Endodermal cell (in vitro differentiated cells): ENCODE results near the gene SLC30A1. TPM values are rescaled to one million over a fixed set of nuclear protein-coding genes. Genes with fewer than 3 reads are reported as not detected.

Source experiments
- DNase-seq: peaks from one replicate; pipeline ENCODE4 v3.0.0-alpha.2; 2017
- H3K27ac ChIP-seq: 2 replicates; pipeline ENCODE4 v1.5.1; 2013; ENCODE audit warnings: mild to moderate bottlenecking, low read depth, low read length, moderate library complexity
- H3K27me3 ChIP-seq: 2 replicates; pipeline ENCODE4 v1.6.1; 2013; ENCODE audit warnings: mild to moderate bottlenecking, low read length, moderate library complexity; ENCODE audit not compliant: insufficient read depth, control insufficient read depth, poor library complexity, severe bottlenecking
- H3K36me3 ChIP-seq: 2 replicates; pipeline ENCODE4 v1.7.0; 2013; ENCODE audit warnings: mild to moderate bottlenecking, low read length, moderate library complexity; ENCODE audit not compliant: control insufficient read depth, insufficient read depth
- H3K4me1 ChIP-seq: one replicate; pipeline ENCODE4 v1.7.0; 2013; ENCODE audit warnings: low read length; ENCODE audit not compliant: control insufficient read depth, insufficient read depth
- H3K4me3 ChIP-seq: 2 replicates; pipeline ENCODE4 v1.5.1; 2013; ENCODE audit warnings: mild to moderate bottlenecking, low read length, moderate library complexity
- H3K9ac ChIP-seq: 2 replicates; pipeline ENCODE4 v1.6.1; 2013; ENCODE audit warnings: mild to moderate bottlenecking, low read length, moderate library complexity; ENCODE audit not compliant: poor library complexity, severe bottlenecking; ENCODE audit errors: extremely low read depth
- H3K9me3 ChIP-seq: 2 replicates; pipeline ENCODE4 v1.6.1; 2013; ENCODE audit warnings: mild to moderate bottlenecking, low read length, moderate library complexity; ENCODE audit not compliant: control insufficient read depth
- H3K27ac Mint-ChIP-seq: 2 replicates; pipeline ENCODE4 v1.8.0; 2020; ENCODE audit warnings: mixed read lengths
- H3K27me3 Mint-ChIP-seq: 2 replicates; pipeline ENCODE4 v1.8.0; 2021; ENCODE audit warnings: mild to moderate bottlenecking, mixed read lengths; ENCODE audit not compliant: insufficient read depth
- H3K36me3 Mint-ChIP-seq: 2 replicates; pipeline ENCODE4 v1.8.0; 2020; ENCODE audit warnings: low read depth, mixed read lengths
- H3K4me1 Mint-ChIP-seq: 2 replicates; pipeline ENCODE4 v1.8.0; 2020; ENCODE audit warnings: mixed read lengths
- H3K4me3 Mint-ChIP-seq: 2 replicates; pipeline ENCODE4 v1.8.0; 2020; ENCODE audit warnings: mild to moderate bottlenecking, moderate library complexity, mixed read lengths
- H3K9me3 Mint-ChIP-seq: 2 replicates; pipeline ENCODE4 v1.8.0; 2020; ENCODE audit warnings: mild to moderate bottlenecking, mixed read lengths
- WGBS, 2 experiments: methylation state at CpG; one replicate each; pipeline versions ENCODE4 v1.1.5 to v1.1.7; 2013; ENCODE audit warnings: missing lambda C conversion rate in 2 of 2, mixed read lengths in 1 of 2; ENCODE audit not compliant: insufficient coverage in 1 of 2, insufficient read length in 1 of 2; 5-methylcytosine and 5-hydroxymethylcytosine counted together
- total RNA-seq, 2 donors: library from RNA; stranded (reverse); fragmentation: NEBNext Ultra II Directional in 1 of 2; extraction: Animal tissue kit (Norgen Biotek cat#: 25700) in 1 of 2; gene quantifications; 2 replicates in 1 of 2; 3 replicates in 1 of 2; pipeline ENCODE4 v1.2.1, GENCODE V29; 2021
- TF ChIP-seq, protein P1 (sequence below): fragments of 200-600 bp; sonication (generic); conservative IDR thresholded peaks from 2 replicates; pipeline ENCODE4 v1.5.0; 2021; ENCODE audit warnings: antibody characterized with exemption, mild to moderate bottlenecking

SLC30A1 gene
- total RNA-seq, 2 donors from 2014 or later = 9.0 to 14.0 TPM

DNA sequence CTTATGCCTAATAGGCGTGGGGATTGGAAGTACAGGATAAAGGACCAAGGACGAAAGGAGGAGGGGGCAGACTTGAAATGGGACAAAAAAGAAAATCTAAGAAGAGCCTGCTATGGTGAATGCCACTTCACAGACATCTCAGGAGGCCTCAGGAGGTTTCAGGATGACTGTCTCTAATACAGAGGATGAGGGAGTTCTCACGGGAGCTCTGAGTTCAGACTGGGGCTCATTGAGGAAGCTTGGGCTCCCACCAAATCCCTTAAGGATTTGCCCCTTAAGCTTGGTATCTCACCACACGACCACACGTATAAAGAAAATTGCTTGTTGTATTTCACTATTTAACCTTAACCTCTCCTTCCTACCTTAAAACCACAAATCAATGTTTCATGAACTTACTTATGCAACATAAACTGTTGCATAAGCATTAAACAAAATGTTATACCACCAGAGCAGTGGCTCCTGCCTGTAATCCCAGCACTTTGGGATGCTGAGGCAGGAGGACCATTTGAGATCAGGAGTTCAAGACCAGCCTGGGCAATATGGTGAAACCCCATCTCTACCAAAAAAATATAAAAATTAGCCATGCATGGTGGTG is 12.4 kb downstream of the SLC30A1 start:
- WGBS, 2 experiments = 91 to 94% methylated on average over 2 to 5 of the region's 5 CpGs
- no peaks in the 10 kb centered on the region for H3K36me3 ChIP-seq
- no peak overlapping the region for H3K4me3 ChIP-seq
- no peaks in the 10 kb centered on the region for H3K27me3 ChIP-seq
- H3K9me3 ChIP-seq = no peaks in the 10 kb centered on the region
- Mint-ChIP-seq H3K4me1 (no peaks in the 10 kb centered on the region), H3K27ac (no peak overlapping the region), H3K9me3 (no peaks in the 10 kb centered on the region), H3K4me3 (no peak overlapping the region), H3K27me3 (peaks cover 2% of the 10 kb centered on the region), H3K36me3 (no peaks in the 10 kb centered on the region)
- no peaks in the 10 kb centered on the region for H3K4me1 ChIP-seq
- no peak for DNase-seq
- TF ChIP-seq, protein P1, sequence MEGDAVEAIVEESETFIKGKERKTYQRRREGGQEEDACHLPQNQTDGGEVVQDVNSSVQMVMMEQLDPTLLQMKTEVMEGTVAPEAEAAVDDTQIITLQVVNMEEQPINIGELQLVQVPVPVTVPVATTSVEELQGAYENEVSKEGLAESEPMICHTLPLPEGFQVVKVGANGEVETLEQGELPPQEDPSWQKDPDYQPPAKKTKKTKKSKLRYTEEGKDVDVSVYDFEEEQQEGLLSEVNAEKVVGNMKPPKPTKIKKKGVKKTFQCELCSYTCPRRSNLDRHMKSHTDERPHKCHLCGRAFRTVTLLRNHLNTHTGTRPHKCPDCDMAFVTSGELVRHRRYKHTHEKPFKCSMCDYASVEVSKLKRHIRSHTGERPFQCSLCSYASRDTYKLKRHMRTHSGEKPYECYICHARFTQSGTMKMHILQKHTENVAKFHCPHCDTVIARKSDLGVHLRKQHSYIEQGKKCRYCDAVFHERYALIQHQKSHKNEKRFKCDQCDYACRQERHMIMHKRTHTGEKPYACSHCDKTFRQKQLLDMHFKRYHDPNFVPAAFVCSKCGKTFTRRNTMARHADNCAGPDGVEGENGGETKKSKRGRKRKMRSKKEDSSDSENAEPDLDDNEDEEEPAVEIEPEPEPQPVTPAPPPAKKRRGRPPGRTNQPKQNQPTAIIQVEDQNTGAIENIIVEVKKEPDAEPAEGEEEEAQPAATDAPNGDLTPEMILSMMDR = no peak
- no peak overlapping the region for H3K9ac ChIP-seq
- no peak overlapping the region for H3K27ac ChIP-seq

DNA sequence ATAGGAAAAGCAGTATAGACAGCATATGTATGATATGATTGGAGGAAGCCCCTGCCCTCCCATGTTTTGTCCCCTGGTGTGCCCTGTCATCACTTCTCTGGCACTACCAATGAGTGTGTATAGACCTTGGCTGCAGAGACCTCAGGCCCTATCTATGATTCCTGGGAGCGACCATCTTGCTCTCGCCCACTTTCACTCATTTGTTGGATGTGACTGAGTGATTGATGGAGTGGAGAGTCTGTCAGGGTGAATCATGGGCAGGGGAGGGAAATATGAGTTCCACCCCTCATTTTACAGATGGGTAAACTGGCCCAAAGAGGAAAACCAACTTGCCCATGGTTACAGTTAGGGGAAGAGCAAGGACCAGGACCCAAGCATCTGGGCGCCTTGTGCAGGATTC is 14.9 kb downstream of the SLC30A1 start:
- TF ChIP-seq, protein P1 = no peak
- Mint-ChIP-seq H3K36me3 (no peaks in the 10 kb centered on the region), H3K4me1 (no peaks in the 10 kb centered on the region), H3K27ac (no peak overlapping the region), H3K27me3 (peaks cover 2% of the 10 kb centered on the region), H3K4me3 (no peak overlapping the region), H3K9me3 (no peaks in the 10 kb centered on the region)
- H3K27ac ChIP-seq = no peak overlapping the region
- no peaks in the 10 kb centered on the region for H3K4me1 ChIP-seq
- H3K9me3 ChIP-seq = no peaks in the 10 kb centered on the region
- H3K27me3 ChIP-seq = no peaks in the 10 kb centered on the region
- WGBS, 2 experiments = 89 to 93% methylated on average over 1 to 3 of the region's 3 CpGs
- no peak for DNase-seq
- no peaks in the 10 kb centered on the region for H3K36me3 ChIP-seq
- no peak overlapping the region for H3K4me3 ChIP-seq
- H3K9ac ChIP-seq = no peak overlapping the region

GRCh38 chr1:211559222-211560010 is 19.5 kb downstream of the SLC30A1 start:
- no peak overlapping the region for H3K9ac ChIP-seq
- DNase-seq = no peak
- Mint-ChIP-seq H3K9me3 (no peaks in the 10 kb centered on the region), H3K4me1 (no peaks in the 10 kb centered on the region), H3K27me3 (peaks cover 5% of the 10 kb centered on the region), H3K36me3 (no peaks in the 10 kb centered on the region), H3K27ac (no peak overlapping the region), H3K4me3 (no peak overlapping the region)
- H3K9me3 ChIP-seq = no peaks in the 10 kb centered on the region
- H3K27ac ChIP-seq = no peak overlapping the region
- no peaks in the 10 kb centered on the region for H3K36me3 ChIP-seq
- H3K4me1 ChIP-seq = no peaks in the 10 kb centered on the region
- H3K4me3 ChIP-seq = no peak overlapping the region
- WGBS, 2 experiments = 92 to 99% methylated on average over 8 to 9 of the region's 9 CpGs
- no peaks in the 10 kb centered on the region for H3K27me3 ChIP-seq
- TF ChIP-seq, protein P1 = no peak
